SK-N-SH treated with all-trans-retinoic acid at 6 μM for 48 hours (cell line): ENCODE results near the gene OBSCN.

Source experiments
- ATAC-seq: fragments of 200-7000 bp; cut with Tn5 transposase; 3 replicates; pipeline ENCODE4 v1.9.1; 2020; ENCODE audit warnings: mild to moderate bottlenecking, moderate library complexity
- ARNTL ChIP-seq: fragments of 450-650 bp; formaldehyde crosslinking; IDR thresholded peaks from 2 replicates; pipeline ENCODE4 v1.5.0; 2020; ENCODE audit warnings: low read depth, mild to moderate bottlenecking, moderate library complexity, borderline replicate concordance
- BACH2 ChIP-seq: fragments of 250-450 bp; sonication (Bioruptor Pico); IDR thresholded peaks from 2 replicates; pipeline ENCODE4 v1.9.0; 2021; ENCODE audit warnings: mild to moderate bottlenecking, borderline replicate concordance
- CSDC2 ChIP-seq: fragments of 250-450 bp; sonication (Bioruptor Pico); IDR thresholded peaks from 2 replicates; pipeline ENCODE4 v1.5.0; 2020; ENCODE audit warnings: mild to moderate bottlenecking, moderate library complexity
- CSRNP3 ChIP-seq: fragments of 250-450 bp; sonication (Bioruptor Pico); IDR thresholded peaks from 2 replicates; pipeline ENCODE4 v1.5.1; 2021; ENCODE audit warnings: mild to moderate bottlenecking, moderate library complexity
- GLIS3 ChIP-seq: fragments of 250-450 bp; sonication (Bioruptor Pico); IDR thresholded peaks from 2 replicates; pipeline ENCODE4 v1.5.0; 2020; ENCODE audit warnings: mild to moderate bottlenecking, moderate library complexity
- ISL1 ChIP-seq: fragments of 250-450 bp; sonication (Bioruptor Pico); IDR thresholded peaks from 2 replicates; pipeline ENCODE4 v2.1.2; 2022; ENCODE audit warnings: mild to moderate bottlenecking, moderate library complexity
- OSR1 ChIP-seq: fragments of 250-450 bp; sonication (Bioruptor Pico); IDR thresholded peaks from 2 replicates; pipeline ENCODE4 v1.8.0; 2022; ENCODE audit warnings: moderate library complexity, mild to moderate bottlenecking, inconsistent platforms
- PATZ1 ChIP-seq: fragments of 250-450 bp; sonication (Bioruptor Pico); IDR thresholded peaks from 2 replicates; pipeline ENCODE4 v1.8.0; 2020; ENCODE audit warnings: mild to moderate bottlenecking, moderate library complexity, borderline replicate concordance
- POU6F1 ChIP-seq: fragments of 250-450 bp; sonication (Bioruptor Pico); IDR thresholded peaks from 2 replicates; pipeline ENCODE4 v1.8.0; 2021; ENCODE audit warnings: low read depth, mild to moderate bottlenecking, moderate library complexity, borderline replicate concordance
- PPARA ChIP-seq: fragments of 250-450 bp; sonication (Bioruptor Pico); IDR thresholded peaks from 2 replicates; pipeline ENCODE4 v1.5.0; 2020; ENCODE audit warnings: mild to moderate bottlenecking, borderline replicate concordance
- RARB ChIP-seq: fragments of 250-450 bp; sonication (Bioruptor Pico); IDR thresholded peaks from 2 replicates; pipeline ENCODE4 v1.8.0; 2021; ENCODE audit warnings: mild to moderate bottlenecking, moderate library complexity
- SNAI2 ChIP-seq: fragments of 250-450 bp; sonication (Bioruptor Pico); IDR thresholded peaks from 2 replicates; pipeline ENCODE4 v1.5.0; 2020; ENCODE audit warnings: mild to moderate bottlenecking, moderate library complexity
- TCF4 ChIP-seq: fragments of 250-450 bp; sonication (Bioruptor Pico); IDR thresholded peaks from 2 replicates; pipeline ENCODE4 v1.8.0; 2021; ENCODE audit warnings: mild to moderate bottlenecking, moderate library complexity, borderline replicate concordance
- TOX ChIP-seq: fragments of 250-450 bp; sonication (Bioruptor Pico); IDR thresholded peaks from 2 replicates; pipeline ENCODE4 v1.8.0; 2021; ENCODE audit warnings: mild to moderate bottlenecking, moderate library complexity, borderline replicate concordance
- TSHZ2 ChIP-seq: fragments of 250-450 bp; sonication (Bioruptor Pico); IDR thresholded peaks from 2 replicates; pipeline ENCODE4 v1.5.0; 2020; ENCODE audit warnings: mild to moderate bottlenecking, moderate library complexity
- ZC3H10 ChIP-seq: fragments of 250-450 bp; sonication (Bioruptor Pico); IDR thresholded peaks from 2 replicates; pipeline ENCODE4 v1.5.1; 2021; ENCODE audit warnings: mild to moderate bottlenecking, moderate library complexity
- ZFP30 ChIP-seq: fragments of 450-650 bp; formaldehyde crosslinking; IDR thresholded peaks from 2 replicates; pipeline ENCODE4 v1.5.0; 2022; ENCODE audit warnings: mild to moderate bottlenecking, moderate library complexity
- ZNF70 ChIP-seq: fragments of 450-650 bp; formaldehyde crosslinking; IDR thresholded peaks from 2 replicates; pipeline ENCODE4 v1.5.0; 2020; ENCODE audit warnings: mild to moderate bottlenecking, moderate library complexity
- ZNF8 ChIP-seq: fragments of 450-650 bp; formaldehyde crosslinking; IDR thresholded peaks from 2 replicates; pipeline ENCODE4 v1.5.0; 2020; ENCODE audit warnings: mild to moderate bottlenecking, moderate library complexity

The OBSCN gene

GRCh38 chr1:228161362-228161761 is 46.5 kb upstream of the OBSCN start:
- TF ChIP-seq ZFP30 (CRISPR knock-in tag) (no peak), ZNF8 (CRISPR knock-in tag) (no peak), TSHZ2 (CRISPR knock-in tag) (no peak), SNAI2 (no peak)
- ATAC-seq: no peak

GRCh38 chr1:228161866-228162265 is 46.0 kb upstream of the OBSCN start:
- TF ChIP-seq ZFP30 (CRISPR knock-in tag) (no peak), RARB (CRISPR knock-in tag) (no peak), POU6F1 (CRISPR knock-in tag) (no peak), CSRNP3 (CRISPR knock-in tag) (no peak), PATZ1 (CRISPR knock-in tag) (no peak), TCF4 (CRISPR knock-in tag) (no peak), SNAI2 (no peak), ZNF70 (CRISPR knock-in tag) (no peak), TOX (CRISPR knock-in tag) (no peak), PPARA (CRISPR knock-in tag) (no peak), ISL1 (CRISPR knock-in tag) (no peak), BACH2 (CRISPR knock-in tag) (no peak), GLIS3 (no peak), TSHZ2 (CRISPR knock-in tag) (no peak), ZC3H10 (CRISPR knock-in tag) (no peak), CSDC2 (CRISPR knock-in tag) (no peak), ARNTL (CRISPR knock-in tag) (no peak)
- no peak for ATAC-seq

GRCh38 chr1:228162286-228163006 is 45.4 kb upstream of the OBSCN start:
- TF ChIP-seq OSR1 (CRISPR knock-in tag): no peak
- TF ChIP-seq TCF4 (CRISPR knock-in tag): no peak
- no peak for TF ChIP-seq CSRNP3 (CRISPR knock-in tag)
- ATAC-seq: no peak
